GM08714 (cell line): ENCODE results near the gene EIPR1.

ENCODE experiments used
- H3K4me3 ChIP-seq: fragments of 200-500 bp; sonication (Bioruptor generic); 2 replicates; pipeline ENCODE4 v1.5.1; 2014; ENCODE audit warnings: mild to moderate bottlenecking, low read length, inconsistent platforms
- ZNF274 ChIP-seq: IDR thresholded peaks from 2 replicates; pipeline ENCODE4 v1.6.1; 2012; ENCODE audit warnings: mild to moderate bottlenecking, low read depth, low read length

Gene EIPR1

GRCh38 chr2:3151153-3151918 is 226.3 kb downstream of the EIPR1 start:
- no peak for TF ChIP-seq ZNF274
- no peak overlapping the region for H3K4me3 ChIP-seq

GRCh38 chr2:3149441-3150217 is 228.0 kb downstream of the EIPR1 start:
- no peak overlapping the region for H3K4me3 ChIP-seq
- TF ChIP-seq ZNF274: no peak

GRCh38 chr2:3148716-3149115 is 228.9 kb downstream of the EIPR1 start:
- H3K4me3 ChIP-seq: no peak overlapping the region
- no peak for TF ChIP-seq ZNF274

- no peak for TF ChIP-seq ZNF274
- H3K4me3 ChIP-seq: no peak overlapping the region
These were observed 229.7 kb downstream of the EIPR1 start for GRCh38 chr2:3147651-3148530.

GRCh38 chr2:3146772-3147650 is 230.6 kb downstream of the EIPR1 start:
- no peak overlapping the region for H3K4me3 ChIP-seq
- no peak for TF ChIP-seq ZNF274

GRCh38 chr2:3146175-3146574 is 231.4 kb downstream of the EIPR1 start:
- no peak for TF ChIP-seq ZNF274

GRCh38 chr2:3145471-3146021 is 232.1 kb downstream of the EIPR1 start:
- no peak for TF ChIP-seq ZNF274
- no peak overlapping the region for H3K4me3 ChIP-seq

More at GRCh38 chr2:3146175-3146574, 231.4 kb downstream of the EIPR1 start:
- no peak overlapping the region for H3K4me3 ChIP-seq

- TF ChIP-seq ZNF274: no peak
- no peak overlapping the region for H3K4me3 ChIP-seq
These were observed 232.8 kb downstream of the EIPR1 start for GRCh38 chr2:3144856-3145255.

- TF ChIP-seq ZNF274: no peak
- no peak overlapping the region for H3K4me3 ChIP-seq
These were observed 234.0 kb downstream of the EIPR1 start for GRCh38 chr2:3143602-3144001.

GRCh38 chr2:3142961-3143571 is 234.6 kb downstream of the EIPR1 start:
- H3K4me3 ChIP-seq: no peak overlapping the region
- TF ChIP-seq ZNF274: no peak

- TF ChIP-seq ZNF274: no peak
- H3K4me3 ChIP-seq: no peak overlapping the region
These were observed 235.4 kb downstream of the EIPR1 start for GRCh38 chr2:3142210-3142609.

- no peak overlapping the region for H3K4me3 ChIP-seq
- TF ChIP-seq ZNF274: no peak
These were observed 235.9 kb downstream of the EIPR1 start for GRCh38 chr2:3141696-3142095.

- H3K4me3 ChIP-seq: no peak overlapping the region
- TF ChIP-seq ZNF274: no peak
These were observed 237.7 kb downstream of the EIPR1 start for GRCh38 chr2:3139906-3140305.
